H9 (cell line): ENCODE measurements around the gene WDR70. TPM values are rescaled to one million over a fixed set of nuclear protein-coding genes. Genes with fewer than 3 reads are reported as not detected.

Source experiments
- DNase-seq: peaks from one replicate; pipeline ENCODE4 v3.0.0-alpha.2; 2017
- H2AFZ ChIP-seq: one replicate; pipeline ENCODE4 v1.6.1; 2013; ENCODE audit warnings: mild to moderate bottlenecking, low read length, control low read depth, moderate library complexity
- H2AK5ac ChIP-seq: 2 replicates; pipeline ENCODE4 v1.6.1; 2013; ENCODE audit warnings: low read length, control low read depth, mixed read lengths; ENCODE audit not compliant: insufficient read length
- H2BK120ac ChIP-seq: one replicate; pipeline ENCODE4 v1.6.1; 2013; ENCODE audit warnings: low read depth, mild to moderate bottlenecking, low read length, control low read depth, inconsistent platforms; ENCODE audit not compliant: poor library complexity, severe bottlenecking
- H2BK12ac ChIP-seq: 2 replicates; pipeline ENCODE4 v1.6.1; 2013; ENCODE audit warnings: low read length, control low read depth, mixed read lengths, low read depth; ENCODE audit not compliant: insufficient read length
- H2BK15ac ChIP-seq: 2 replicates; pipeline ENCODE4 v1.6.1; 2013; ENCODE audit warnings: low read depth, low read length, control low read depth
- H2BK20ac ChIP-seq: one replicate; pipeline ENCODE4 v1.6.1; 2013; ENCODE audit warnings: low read depth, mild to moderate bottlenecking, low read length, control low read depth, inconsistent platforms; ENCODE audit not compliant: poor library complexity, severe bottlenecking
- H2BK5ac ChIP-seq: 2 replicates; pipeline ENCODE4 v1.6.1; 2013; ENCODE audit warnings: low read length, control low read depth, mixed read lengths; ENCODE audit not compliant: insufficient read length
- H3K14ac ChIP-seq: 2 replicates; pipeline ENCODE4 v1.6.1; 2013; ENCODE audit warnings: low read length, control low read depth; ENCODE audit not compliant: insufficient read depth
- H3K18ac ChIP-seq: 2 replicates; pipeline ENCODE4 v1.6.1; 2013; ENCODE audit warnings: low read depth, mild to moderate bottlenecking, mixed read lengths, low read length, control low read depth; ENCODE audit not compliant: insufficient read length
- H3K23ac ChIP-seq: 2 replicates; pipeline ENCODE4 v1.6.1; 2013; ENCODE audit warnings: low read length, control low read depth, mixed read lengths, low read depth; ENCODE audit not compliant: insufficient read length
- H3K23me2 ChIP-seq: 2 replicates; pipeline ENCODE4 v1.6.1; 2013; ENCODE audit warnings: low read depth, mild to moderate bottlenecking, mixed read lengths, low read length, control low read depth; ENCODE audit not compliant: insufficient read length, poor library complexity, severe bottlenecking
- H3K27ac ChIP-seq: 2 replicates; pipeline ENCODE4 v1.5.1; 2013; ENCODE audit warnings: low read length, control low read depth, mixed read lengths, low read depth; ENCODE audit not compliant: insufficient read length
- H3K27me3 ChIP-seq: 2 replicates; pipeline ENCODE4 v1.6.1; 2013; ENCODE audit warnings: low read length, control low read depth, inconsistent platforms; ENCODE audit not compliant: insufficient read depth
- H3K4ac ChIP-seq: 2 replicates; pipeline ENCODE4 v1.6.1; 2013; ENCODE audit warnings: low read depth, mild to moderate bottlenecking, control low read depth, inconsistent platforms, low read length, moderate library complexity
- H3K4me1 ChIP-seq: 2 replicates; pipeline ENCODE4 v1.6.1; 2013; ENCODE audit warnings: low read length, control low read depth, inconsistent platforms; ENCODE audit not compliant: insufficient read depth
- H3K4me2 ChIP-seq: 2 replicates; pipeline ENCODE4 v1.6.1; 2013; ENCODE audit warnings: low read length, control low read depth, mixed read lengths; ENCODE audit not compliant: insufficient read length, insufficient read depth
- H3K56ac ChIP-seq: 2 replicates; pipeline ENCODE4 v1.6.1; 2013; ENCODE audit warnings: low read depth, mild to moderate bottlenecking, mixed read lengths, low read length, control low read depth; ENCODE audit not compliant: insufficient read length
- H3K79me1 ChIP-seq: 2 replicates; pipeline ENCODE4 v1.6.1; 2013; ENCODE audit warnings: low read depth, mild to moderate bottlenecking, moderate library complexity, low read length, control low read depth, inconsistent platforms; ENCODE audit not compliant: insufficient read depth, poor library complexity, severe bottlenecking
- H3K79me2 ChIP-seq: 2 replicates; pipeline ENCODE4 v1.6.1; 2013; ENCODE audit warnings: low read length, control low read depth, inconsistent platforms; ENCODE audit not compliant: insufficient read depth
- H3K9ac ChIP-seq: 2 replicates; pipeline ENCODE4 v1.6.1; 2013; ENCODE audit warnings: low read length, control low read depth, mixed read lengths; ENCODE audit not compliant: insufficient read length; ENCODE audit errors: extremely low read depth
- H3K9me3 ChIP-seq: one replicate; pipeline ENCODE4 v1.6.1; 2013; ENCODE audit warnings: low read depth, low read length, inconsistent platforms; ENCODE audit not compliant: control insufficient read depth
- H3T11ph ChIP-seq: one replicate; pipeline ENCODE4 v1.6.1; 2013; ENCODE audit warnings: mild to moderate bottlenecking, low read length, control low read depth, inconsistent platforms
- H4K20me1 ChIP-seq: one replicate; pipeline ENCODE4 v1.6.1; 2013; ENCODE audit not compliant: control insufficient read depth, insufficient read length, insufficient read depth
- H4K5ac ChIP-seq: 2 replicates; pipeline ENCODE4 v1.6.1; 2013; ENCODE audit warnings: low read depth, mild to moderate bottlenecking, mixed read lengths, low read length, control low read depth; ENCODE audit not compliant: insufficient read length
- H4K8ac ChIP-seq: replicated peaks from 2 replicates; pipeline ENCODE4 v1.6.1; 2013; ENCODE audit warnings: low read length, control low read depth, mixed read lengths, low read depth; ENCODE audit not compliant: insufficient read length
- H4K91ac ChIP-seq: 2 replicates; pipeline ENCODE4 v1.6.1; 2013; ENCODE audit warnings: low read depth, mild to moderate bottlenecking, moderate library complexity, mixed read lengths, low read length, control low read depth; ENCODE audit not compliant: insufficient read length
- H3K27ac Mint-ChIP-seq, 3 experiments: 2 replicates in 2 of 3; 3 replicates in 1 of 3; pipeline ENCODE4 v1.8.0; 2020 to 2021; ENCODE audit warnings: mixed read lengths in 3 of 3, mild to moderate bottlenecking in 1 of 3, moderate library complexity in 1 of 3
- H3K27me3 Mint-ChIP-seq: 2 replicates; pipeline ENCODE4 v1.8.0; 2021; ENCODE audit warnings: low read depth, mild to moderate bottlenecking, moderate library complexity, mixed read lengths
- H3K36me3 Mint-ChIP-seq, 3 experiments: 2 replicates in 2 of 3; 3 replicates in 1 of 3; pipeline ENCODE4 v1.8.0; 2020 to 2021; ENCODE audit warnings: low read depth in 3 of 3, mixed read lengths in 3 of 3; ENCODE audit not compliant: insufficient read depth in 1 of 3
- H3K4me1 Mint-ChIP-seq, 2 experiments: 2 replicates each; pipeline ENCODE4 v1.8.0; 2020; ENCODE audit warnings: mixed read lengths in 2 of 2
- H3K4me3 Mint-ChIP-seq, 2 experiments: 2 replicates in 1 of 2; 3 replicates in 1 of 2; pipeline ENCODE4 v1.8.0; 2020 to 2021; ENCODE audit warnings: mild to moderate bottlenecking in 2 of 2, mixed read lengths in 2 of 2, moderate library complexity in 1 of 2
- H3K9me3 Mint-ChIP-seq, 2 experiments: 2 replicates in 1 of 2; 3 replicates in 1 of 2; pipeline ENCODE4 v1.8.0; 2020; ENCODE audit warnings: mild to moderate bottlenecking in 2 of 2, mixed read lengths in 2 of 2, moderate library complexity in 1 of 2
- WGBS: extraction: QIAGEN DNeasy Blood & Tissue Kit; methylation state at CpG from one replicate; pipeline ENCODE4 v1.1.7; 2013; ENCODE audit warnings: missing lambda C conversion rate, low lambda C conversion rate, mixed read lengths; ENCODE audit not compliant: insufficient read length; ENCODE audit errors: extremely low coverage; 5-methylcytosine and 5-hydroxymethylcytosine counted together
- total RNA-seq: library from RNA; stranded (reverse); gene quantifications from 2 replicates; pipeline ENCODE4 v1.2.1, GENCODE V29; 2021
- TF ChIP-seq, protein P1 (sequence below): fragments of 200-600 bp; sonication (generic); conservative IDR thresholded peaks from 3 replicates; pipeline ENCODE4 v1.8.0; 2021; ENCODE audit warnings: antibody characterized with exemption, mild to moderate bottlenecking

Gene WDR70
- total RNA-seq, 1 experiment from 2014 or later, result 38.1 TPM

- Histone ChIP-seq H3K23ac (no peak overlapping the region), H3K79me2 (no peaks in the 10 kb centered on the region), H3K56ac (no peak overlapping the region), H2BK5ac (no peak overlapping the region), H3K4me2 (no peak overlapping the region), H4K8ac (no peak overlapping the region), H4K20me1 (no peaks in the 10 kb centered on the region), H3K23me2 (no peaks in the 10 kb centered on the region), H3K27me3 (no peaks in the 10 kb centered on the region), H2BK12ac (no peak overlapping the region), H3T11ph (no peak overlapping the region), H2BK120ac (no peak overlapping the region), H3K4ac (no peak overlapping the region), H3K79me1 (no peaks in the 10 kb centered on the region), H3K14ac (no peak overlapping the region), H4K5ac (no peak overlapping the region), H2BK20ac (no peak overlapping the region), H3K27ac (no peak overlapping the region), H3K4me1 (no peaks in the 10 kb centered on the region; the same call in 1 of the 2 replicates), H2BK15ac (no peak overlapping the region), H2AFZ (no peak overlapping the region), H2AK5ac (no peak overlapping the region), H4K91ac (no peak overlapping the region), H3K9ac (no peak overlapping the region), H3K9me3 (no peaks in the 10 kb centered on the region), H3K18ac (no peak overlapping the region)
- Mint-ChIP-seq H3K4me1 (peaks cover 4 to 11% of the 10 kb centered on the region in 2 experiments), H3K27ac (no peak overlapping the region), H3K36me3 (peaks cover 0 to 4% (median 0%) of the 10 kb centered on the region in 3 experiments; a peak in 4 of 7 replicates), H3K9me3 (peaks cover 12 to 21% of the 10 kb centered on the region in 2 experiments; a peak in 4 of 5 replicates), H3K4me3 (no peak overlapping the region), H3K27me3 (no peaks in the 10 kb centered on the region)
- DNase-seq, result no peak
- TF ChIP-seq, protein P1, sequence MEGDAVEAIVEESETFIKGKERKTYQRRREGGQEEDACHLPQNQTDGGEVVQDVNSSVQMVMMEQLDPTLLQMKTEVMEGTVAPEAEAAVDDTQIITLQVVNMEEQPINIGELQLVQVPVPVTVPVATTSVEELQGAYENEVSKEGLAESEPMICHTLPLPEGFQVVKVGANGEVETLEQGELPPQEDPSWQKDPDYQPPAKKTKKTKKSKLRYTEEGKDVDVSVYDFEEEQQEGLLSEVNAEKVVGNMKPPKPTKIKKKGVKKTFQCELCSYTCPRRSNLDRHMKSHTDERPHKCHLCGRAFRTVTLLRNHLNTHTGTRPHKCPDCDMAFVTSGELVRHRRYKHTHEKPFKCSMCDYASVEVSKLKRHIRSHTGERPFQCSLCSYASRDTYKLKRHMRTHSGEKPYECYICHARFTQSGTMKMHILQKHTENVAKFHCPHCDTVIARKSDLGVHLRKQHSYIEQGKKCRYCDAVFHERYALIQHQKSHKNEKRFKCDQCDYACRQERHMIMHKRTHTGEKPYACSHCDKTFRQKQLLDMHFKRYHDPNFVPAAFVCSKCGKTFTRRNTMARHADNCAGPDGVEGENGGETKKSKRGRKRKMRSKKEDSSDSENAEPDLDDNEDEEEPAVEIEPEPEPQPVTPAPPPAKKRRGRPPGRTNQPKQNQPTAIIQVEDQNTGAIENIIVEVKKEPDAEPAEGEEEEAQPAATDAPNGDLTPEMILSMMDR, result no peak
- WGBS, result no CpG with 5 or more reads among the region's 3 CpGs
These were observed 316.5 kb downstream of the WDR70 start for GRCh38 chr5:37695647-37696046.
